SU-DHL-6 (cell line): ENCODE measurements around the gene SLC13A1.

Experiments
- H2AFZ ChIP-seq: fragments of 200-600 bp; sonication (generic); 2 replicates; pipeline ENCODE4 v1.6.1; 2014; ENCODE audit warnings: low read depth, mild to moderate bottlenecking, moderate library complexity, mixed read lengths, antibody characterized with exemption, low read length; ENCODE audit not compliant: severe bottlenecking
- H3F3A ChIP-seq: fragments of 200-600 bp; shearing (Covaris generic); 2 replicates; pipeline ENCODE4 v1.6.0; 2016; ENCODE audit warnings: antibody characterized with exemption, mild to moderate bottlenecking; ENCODE audit not compliant: insufficient read depth
- H3K27ac ChIP-seq: fragments of 200-600 bp; sonication (generic); 2 replicates; pipeline ENCODE4 v1.5.1; 2016; ENCODE audit warnings: low read depth, mild to moderate bottlenecking, low read length, moderate library complexity, mixed read lengths
- H3K27me3 ChIP-seq: fragments of 200-600 bp; sonication (generic), shearing (Covaris generic); 2 replicates; pipeline ENCODE4 v1.6.0; 2014; ENCODE audit warnings: mild to moderate bottlenecking, low read length
- H3K36me3 ChIP-seq: fragments of 200-600 bp; sonication (generic); 2 replicates; pipeline ENCODE4 v1.6.1; 2014; ENCODE audit warnings: mild to moderate bottlenecking, low read length, mixed read lengths
- H3K4me2 ChIP-seq: fragments of 300-600, 200-600 bp; shearing (Covaris generic), sonication (generic); 2 replicates; pipeline ENCODE4 v1.6.0; 2014; ENCODE audit warnings: low read length, low read depth, mild to moderate bottlenecking; ENCODE audit not compliant: poor library complexity, severe bottlenecking
- H3K4me3 ChIP-seq: fragments of 200-600 bp; sonication (generic); 2 replicates; pipeline ENCODE4 v1.5.1; 2014; ENCODE audit warnings: antibody characterized with exemption, low read length, mild to moderate bottlenecking, mixed read lengths; ENCODE audit not compliant: insufficient read depth, poor library complexity, severe bottlenecking
- H3K79me2 ChIP-seq: fragments of 200-600 bp; sonication (generic); 2 replicates; pipeline ENCODE4 v1.6.1; 2014; ENCODE audit warnings: mild to moderate bottlenecking, low read length, moderate library complexity; ENCODE audit not compliant: insufficient read depth
- H3K9ac ChIP-seq: fragments of 200-600 bp; sonication (generic); 2 replicates; pipeline ENCODE4 v1.7.0; 2014; ENCODE audit warnings: mild to moderate bottlenecking, low read length
- H3K9me2 ChIP-seq: fragments of 200-600 bp; sonication (generic); replicated peaks from 2 replicates; pipeline ENCODE4 v1.6.1; 2014; ENCODE audit warnings: low read length; ENCODE audit not compliant: insufficient read depth
- H3K9me3 ChIP-seq: fragments of 200-600 bp; sonication (generic); 2 replicates; pipeline ENCODE4 v1.6.1; 2014; ENCODE audit warnings: low read length, mixed read lengths; ENCODE audit not compliant: insufficient read depth
- H4K20me1 ChIP-seq: fragments of 200-600 bp; sonication (generic); 2 replicates; pipeline ENCODE4 v1.6.1; 2014; ENCODE audit warnings: low read depth, mild to moderate bottlenecking, antibody characterized with exemption, low read length, moderate library complexity, mixed read lengths
- CTCF ChIP-seq: fragments of 200-600 bp; sonication (generic); IDR thresholded peaks from one replicate; pipeline ENCODE4 v1.5.1; 2017; ENCODE audit warnings: antibody characterized with exemption, mild to moderate bottlenecking, low read length, moderate library complexity; ENCODE audit not compliant: insufficient read depth, poor library complexity, severe bottlenecking
- EZH2phosphoT487 ChIP-seq: fragments of 200-600 bp; sonication (generic), shearing (Covaris generic); conservative IDR thresholded peaks from 2 replicates; pipeline ENCODE4 v1.6.1; 2018; ENCODE audit warnings: mild to moderate bottlenecking, antibody characterized with exemption, low read length, moderate library complexity, mixed read lengths

Gene SLC13A1

GRCh38 chr7:123120286-123120685 is 79.5 kb downstream of the SLC13A1 start:
- H3K27ac ChIP-seq = no peak overlapping the region
- TF ChIP-seq EZH2phosphoT487 (no peak), CTCF (no peak)
- no peaks in the 10 kb centered on the region for H3K9me3 ChIP-seq
- H3K79me2 ChIP-seq = no peaks in the 10 kb centered on the region
- H4K20me1 ChIP-seq = no peaks in the 10 kb centered on the region
- H3K9me2 ChIP-seq = no peaks in the 10 kb centered on the region
- H3K4me2 ChIP-seq = no peak overlapping the region
- no peaks in the 10 kb centered on the region for H3F3A ChIP-seq
- no peak overlapping the region for H2AFZ ChIP-seq
- no peak overlapping the region for H3K4me3 ChIP-seq
- no peaks in the 10 kb centered on the region for H3K36me3 ChIP-seq
- no peaks in the 10 kb centered on the region for H3K27me3 ChIP-seq
- no peak overlapping the region for H3K9ac ChIP-seq

GRCh38 chr7:123115331-123115730 is 84.4 kb downstream of the SLC13A1 start:
- Histone ChIP-seq H4K20me1 (no peaks in the 10 kb centered on the region), H3K27me3 (no peaks in the 10 kb centered on the region), H3K9me3 (no peaks in the 10 kb centered on the region), H3K9me2 (no peaks in the 10 kb centered on the region), H3K27ac (no peak overlapping the region), H3K79me2 (no peaks in the 10 kb centered on the region), H3F3A (no peaks in the 10 kb centered on the region), H3K9ac (no peak overlapping the region), H3K4me3 (no peak overlapping the region), H3K4me2 (no peak overlapping the region), H3K36me3 (no peaks in the 10 kb centered on the region), H2AFZ (no peak overlapping the region)
- TF ChIP-seq CTCF (no peak), EZH2phosphoT487 (no peak)

GRCh38 chr7:123114288-123114687 is 85.5 kb downstream of the SLC13A1 start:
- Histone ChIP-seq H3K9me3 (no peaks in the 10 kb centered on the region), H3K27me3 (no peaks in the 10 kb centered on the region), H3K27ac (no peak overlapping the region), H3F3A (no peaks in the 10 kb centered on the region), H3K9me2 (no peaks in the 10 kb centered on the region), H3K9ac (no peak overlapping the region), H3K4me2 (no peak overlapping the region), H2AFZ (no peak overlapping the region), H4K20me1 (no peaks in the 10 kb centered on the region), H3K4me3 (no peak overlapping the region), H3K36me3 (no peaks in the 10 kb centered on the region), H3K79me2 (no peaks in the 10 kb centered on the region)
- TF ChIP-seq EZH2phosphoT487 (no peak), CTCF (no peak)

- Histone ChIP-seq H3K27ac (no peak overlapping the region), H3K9ac (no peak overlapping the region), H3K9me2 (no peaks in the 10 kb centered on the region), H4K20me1 (no peaks in the 10 kb centered on the region), H3F3A (no peaks in the 10 kb centered on the region), H3K9me3 (no peaks in the 10 kb centered on the region), H3K36me3 (no peaks in the 10 kb centered on the region), H3K4me2 (no peak overlapping the region), H3K79me2 (no peaks in the 10 kb centered on the region), H2AFZ (no peak overlapping the region), H3K4me3 (no peak overlapping the region), H3K27me3 (no peaks in the 10 kb centered on the region)
- TF ChIP-seq EZH2phosphoT487 (no peak), CTCF (no peak)
Observed at GRCh38 chr7:123112833-123113232, 86.9 kb downstream of the SLC13A1 start.
